Rectal smooth muscle tissue (tissue), 1 donor: ENCODE measurements around the gene MUC22.
"Not testable (repeated sequence)": the region's sequence is repeated elsewhere in the genome, so short reads cannot be mapped to it uniquely, and the experiment has no call there.

Source experiments
- H3K27ac ChIP-seq: one replicate; pipeline ENCODE4 v1.7.0; 2013; ENCODE audit warnings: low read depth, low read length, inconsistent platforms
- H3K27me3 ChIP-seq: one replicate; pipeline ENCODE4 v1.7.0; 2013; ENCODE audit warnings: low read length; ENCODE audit not compliant: control insufficient read depth, insufficient read depth
- H3K36me3 ChIP-seq: one replicate; pipeline ENCODE4 v1.7.0; 2013; ENCODE audit warnings: low read length; ENCODE audit not compliant: control insufficient read depth, insufficient read depth
- H3K4me1 ChIP-seq: one replicate; pipeline ENCODE4 v1.7.0; 2013; ENCODE audit warnings: low read length; ENCODE audit not compliant: control insufficient read depth, insufficient read depth
- H3K4me3 ChIP-seq: one replicate; pipeline ENCODE4 v1.7.0; 2013; ENCODE audit warnings: low read length
- H3K9ac ChIP-seq: one replicate; pipeline ENCODE4 v1.7.0; 2013; ENCODE audit warnings: low read length

Gene MUC22

DNA sequence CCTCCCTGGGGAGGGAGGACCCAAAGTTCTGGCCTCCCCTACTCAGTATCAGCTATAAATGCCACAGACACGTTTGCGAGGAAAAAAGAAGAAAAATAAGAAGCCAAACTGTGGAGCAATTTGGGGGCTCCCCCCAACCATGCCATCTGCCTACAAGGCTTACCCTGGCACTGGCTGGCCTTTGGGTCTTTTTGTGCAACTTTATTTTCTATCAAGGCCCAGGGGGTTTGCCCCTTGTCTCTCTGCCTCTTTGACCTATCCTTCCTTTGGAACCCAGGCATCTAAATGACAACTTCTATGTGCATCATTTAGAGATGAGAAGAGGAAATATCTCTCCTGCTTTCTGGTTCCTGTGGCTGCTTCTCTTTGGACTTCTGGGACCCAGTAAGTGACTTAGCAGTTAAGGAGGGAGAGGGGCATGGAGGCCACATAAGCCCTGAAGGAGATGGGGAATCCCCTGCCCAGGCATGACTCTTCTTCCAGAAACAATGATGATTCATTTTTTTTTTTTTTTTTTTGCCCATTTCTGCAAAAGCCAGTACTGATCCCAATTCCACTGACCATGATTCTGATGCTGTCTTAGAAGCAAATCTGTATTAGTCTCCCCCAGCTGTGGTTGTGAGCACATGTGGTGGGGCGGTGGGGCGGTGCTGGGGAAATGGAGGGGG lies at the start of gene MUC22:
Gene MUC22, plus strand, starts transcription at position 82 of the 668 bp plus-strand sequence. Its CDS starts 233 bp downstream, at position 315.
- Histone ChIP-seq H3K9ac (no peak within 1 kb of the TSS), H3K27me3 (no peaks in the 10 kb centered on the region), H3K4me3 (no peak within 1 kb of the TSS), H3K4me1 (no peaks in the 10 kb centered on the region), H3K27ac (no peak within 1 kb of the TSS), H3K36me3 (no peaks in the 10 kb centered on the region)

DNA sequence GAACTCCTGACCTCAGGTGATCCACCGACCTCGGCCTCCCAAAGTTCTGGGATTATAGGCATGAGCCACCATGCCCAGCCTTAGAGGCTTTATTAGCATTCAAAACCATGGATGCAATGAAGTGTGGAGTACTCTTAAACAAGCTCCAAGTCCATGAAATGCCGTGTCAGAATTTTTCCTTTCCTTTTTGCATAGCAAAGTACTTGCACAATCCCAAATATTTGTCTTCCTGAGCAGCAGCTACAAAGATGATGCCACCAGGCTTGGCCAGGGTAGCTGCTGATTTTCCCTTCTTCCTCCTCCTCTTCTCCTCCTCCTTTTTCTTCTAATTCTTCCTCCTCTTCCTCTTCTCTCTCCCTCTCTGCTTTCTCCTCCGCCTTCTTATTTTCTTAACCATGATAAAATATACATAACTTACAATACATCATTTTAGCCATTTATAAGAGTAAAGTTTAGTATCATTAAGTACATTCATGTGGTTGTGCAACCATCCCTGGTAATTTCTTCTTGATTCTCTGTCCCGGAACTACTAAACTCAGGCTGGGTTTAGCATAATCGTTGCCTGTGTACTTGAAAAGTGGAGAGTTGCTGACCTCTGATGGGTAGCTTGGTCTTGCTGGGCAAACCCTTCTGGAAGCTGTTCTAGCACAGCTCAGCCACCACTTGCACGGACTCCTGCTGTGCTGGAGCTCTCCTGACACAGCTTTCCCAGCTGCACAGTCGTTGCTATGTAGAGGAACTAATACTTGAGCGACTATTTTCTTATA lies 49.2 kb upstream of the MUC22 start:
- no peak overlapping the region for H3K27ac ChIP-seq

DNA sequence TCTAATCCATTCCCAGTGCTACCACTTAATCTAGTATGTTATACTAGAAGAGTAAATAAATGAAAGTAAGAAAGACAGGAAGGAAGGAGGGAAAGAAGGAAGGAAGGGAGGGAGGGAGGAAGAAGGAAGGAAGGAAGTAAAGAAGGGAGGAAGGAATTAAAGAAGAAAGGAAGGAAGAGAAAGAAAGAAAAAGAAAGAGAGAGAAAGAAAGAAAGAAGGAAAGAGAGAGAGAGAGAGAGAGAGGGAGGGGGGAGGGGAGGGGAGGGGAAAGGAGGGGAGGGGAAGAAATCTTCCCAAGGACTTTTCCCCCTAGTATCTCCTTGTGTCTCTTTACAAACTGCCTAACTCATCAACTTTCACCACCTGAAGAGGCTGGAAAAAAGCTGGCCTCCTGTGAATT lies 47.6 kb upstream of the MUC22 start:
- no peak overlapping the region for H3K27ac ChIP-seq
- H3K36me3 ChIP-seq = no peaks in the 10 kb centered on the region
- no peaks in the 10 kb centered on the region for H3K4me1 ChIP-seq
- peaks cover 5% of the 10 kb centered on the region for H3K27me3 ChIP-seq
- H3K9ac ChIP-seq = no peak overlapping the region
- H3K4me3 ChIP-seq = no peak overlapping the region

More for the DNA sequence above, 49.2 kb upstream of the MUC22 start:
- Histone ChIP-seq H3K9ac (no peak overlapping the region), H3K36me3 (no peaks in the 10 kb centered on the region), H3K27me3 (peaks cover 11% of the 10 kb centered on the region), H3K4me1 (no peaks in the 10 kb centered on the region), H3K4me3 (no peak overlapping the region)

DNA sequence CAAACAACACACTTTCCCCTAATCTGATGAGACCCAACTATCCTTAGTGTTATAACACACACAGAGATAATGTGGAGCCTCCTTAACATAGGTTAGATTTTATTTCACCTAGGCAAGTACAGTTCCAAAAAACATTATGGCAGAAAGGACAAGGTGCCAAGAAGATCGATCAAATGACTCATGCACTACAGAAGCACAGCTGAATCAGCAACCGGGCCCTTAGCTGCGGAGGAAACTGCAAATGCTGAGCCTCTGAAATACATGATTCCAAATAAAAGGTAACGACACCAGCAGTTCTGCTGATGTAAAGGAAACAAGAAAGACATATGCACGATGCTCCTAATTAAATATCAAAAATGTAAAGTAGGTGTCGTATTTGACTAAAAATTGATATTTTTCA lies 46.6 kb upstream of the MUC22 start:
- H3K27me3 ChIP-seq = peaks cover 3% of the 10 kb centered on the region
- H3K9ac ChIP-seq = no peak overlapping the region
- no peaks in the 10 kb centered on the region for H3K4me1 ChIP-seq
- H3K36me3 ChIP-seq = no peaks in the 10 kb centered on the region
- H3K4me3 ChIP-seq = no peak overlapping the region
- H3K27ac ChIP-seq = no peak overlapping the region

DNA sequence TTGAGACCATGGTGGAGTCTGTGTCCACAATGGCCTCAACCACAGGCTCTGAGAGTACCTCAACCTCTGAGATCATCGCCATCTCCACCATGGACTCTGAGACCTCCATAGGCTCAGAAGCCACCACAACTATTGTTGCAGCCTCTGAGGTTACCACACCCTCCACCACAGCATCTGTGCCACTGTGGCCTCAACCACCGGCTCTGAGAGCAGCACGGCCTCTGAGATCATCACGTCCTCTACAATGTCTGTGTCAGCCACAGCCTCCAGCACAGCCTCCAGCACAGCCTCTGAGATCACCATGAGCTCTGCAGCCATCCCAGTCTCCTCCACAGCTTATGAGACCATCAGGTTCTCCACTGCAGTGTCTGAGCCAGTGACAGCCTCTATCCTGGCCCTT lies 46.2 kb upstream of the MUC22 start:
- H3K27me3 ChIP-seq = peaks cover 3% of the 10 kb centered on the region
- no peak overlapping the region for H3K9ac ChIP-seq
- no peak overlapping the region for H3K4me3 ChIP-seq
- H3K36me3 ChIP-seq = no peaks in the 10 kb centered on the region
- H3K4me1 ChIP-seq = no peaks in the 10 kb centered on the region
- no peak overlapping the region for H3K27ac ChIP-seq

DNA sequence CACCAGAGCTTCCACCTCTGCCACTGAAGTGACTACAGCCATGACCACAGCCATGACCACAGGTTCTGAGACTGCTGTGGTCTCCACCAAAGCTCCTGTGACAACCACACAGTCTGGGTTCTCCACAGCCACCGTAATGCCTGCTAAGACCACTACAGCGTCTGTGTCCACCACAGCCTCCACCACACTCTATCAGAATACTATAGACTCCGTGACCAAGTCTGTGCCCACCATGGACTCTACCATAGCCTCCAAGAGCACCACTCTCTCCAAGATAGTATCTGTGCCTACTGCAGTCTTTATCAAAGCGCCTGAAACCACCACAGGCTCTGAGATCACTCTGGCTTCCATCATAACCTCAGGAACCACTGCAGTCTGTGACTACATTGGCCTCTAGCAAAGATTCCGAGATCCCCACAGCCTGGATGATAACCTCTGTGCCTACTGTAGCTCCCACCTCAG lies 45.1 kb upstream of the MUC22 start:
- H3K9ac ChIP-seq = no peak overlapping the region
- no peak overlapping the region for H3K4me3 ChIP-seq
- no peaks in the 10 kb centered on the region for H3K4me1 ChIP-seq
- H3K36me3 ChIP-seq = no peaks in the 10 kb centered on the region
- no peak overlapping the region for H3K27ac ChIP-seq
- H3K27me3 ChIP-seq = peaks cover 3% of the 10 kb centered on the region

DNA sequence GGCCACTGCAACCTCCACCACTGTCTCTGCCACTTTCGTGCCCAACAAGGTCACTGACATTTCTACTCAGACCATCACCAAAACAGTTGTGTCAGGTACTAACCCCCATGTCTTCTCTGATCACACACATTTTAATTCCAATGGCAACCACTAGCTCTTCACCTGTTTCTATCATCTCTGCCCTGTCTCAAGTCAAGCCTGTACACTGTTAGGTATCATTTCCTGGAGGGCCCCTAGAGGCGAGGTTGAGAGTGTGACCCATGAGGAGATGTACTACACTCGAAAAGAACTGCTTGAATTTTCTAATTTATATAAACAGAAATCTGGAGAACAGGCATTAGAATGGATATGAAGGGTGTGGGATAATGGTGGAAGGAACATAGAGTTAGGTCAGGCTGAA lies 44.1 kb upstream of the MUC22 start:
- H3K4me1 ChIP-seq = no peaks in the 10 kb centered on the region
- no peak overlapping the region for H3K4me3 ChIP-seq
- H3K36me3 ChIP-seq = no peaks in the 10 kb centered on the region
- no peak overlapping the region for H3K9ac ChIP-seq
- peaks cover 3% of the 10 kb centered on the region for H3K27me3 ChIP-seq
- no peak overlapping the region for H3K27ac ChIP-seq

DNA sequence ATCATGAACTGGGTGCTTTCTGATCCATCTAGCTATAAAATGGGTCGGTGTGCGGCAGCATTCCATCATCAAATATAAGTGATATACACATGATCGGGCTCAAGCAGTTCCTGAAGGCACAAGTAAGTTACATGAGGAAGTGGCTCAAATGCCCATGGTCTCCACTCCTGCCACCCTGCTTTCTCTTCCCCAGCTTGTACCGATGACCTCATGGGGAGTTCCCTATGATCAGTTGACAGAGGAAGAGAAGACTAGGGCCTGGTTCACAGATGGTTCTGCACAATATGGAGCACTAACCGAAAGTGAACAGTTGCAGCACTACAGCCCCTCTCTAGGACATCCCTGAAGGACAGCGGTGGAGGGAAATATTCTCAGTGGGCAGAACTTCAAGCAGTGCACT lies 41.1 kb upstream of the MUC22 start:
- H3K4me3 ChIP-seq, H3K27ac ChIP-seq: not testable (repeated sequence)

DNA sequence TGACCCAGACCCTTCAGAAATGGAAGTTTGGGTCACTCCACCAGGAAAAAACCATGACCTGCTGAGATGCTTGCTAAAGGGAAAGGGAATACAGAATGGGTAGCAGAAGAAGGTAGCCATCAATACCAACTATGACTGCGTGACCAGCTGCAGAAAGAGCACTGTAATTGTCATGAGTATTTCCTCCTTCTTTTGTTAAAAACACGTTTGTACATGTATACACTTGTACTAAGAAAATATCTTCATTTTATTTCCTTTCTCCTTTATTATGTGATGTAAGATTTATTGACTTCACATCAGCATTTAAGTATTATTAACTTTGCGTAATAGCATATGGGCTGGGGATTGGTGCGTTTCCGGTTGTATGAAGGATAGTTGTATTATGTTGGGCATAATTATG lies 39.3 kb upstream of the MUC22 start:
- Histone ChIP-seq H3K4me3 (no peak overlapping the region), H3K36me3 (no peaks in the 10 kb centered on the region), H3K4me1 (no peaks in the 10 kb centered on the region), H3K27me3 (peaks cover 3% of the 10 kb centered on the region), H3K9ac (no peak overlapping the region), H3K27ac (no peak overlapping the region)

More for the DNA sequence above, 41.1 kb upstream of the MUC22 start:
- H3K9ac ChIP-seq, H3K4me1 ChIP-seq, H3K36me3 ChIP-seq, H3K27me3 ChIP-seq: not testable (repeated sequence)

DNA sequence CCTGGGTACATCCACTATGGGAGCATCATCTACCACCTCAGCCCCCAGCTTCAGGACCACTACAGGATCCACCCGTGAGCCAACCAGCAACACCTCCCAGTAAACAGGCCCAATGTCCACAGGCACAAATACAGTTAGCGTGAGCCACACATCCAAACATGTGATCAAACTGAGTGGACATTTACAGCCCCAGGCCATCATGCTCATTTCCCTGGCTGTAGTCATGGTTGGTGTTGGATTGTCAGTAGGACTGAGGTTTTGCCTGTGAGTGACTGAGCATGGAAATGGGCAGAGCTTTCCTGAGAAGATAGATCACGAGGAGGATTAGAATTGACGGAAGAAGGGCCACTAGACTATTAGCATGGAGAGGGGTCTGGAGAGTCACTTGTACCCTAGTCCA lies 37.5 kb upstream of the MUC22 start:
- peaks cover 3% of the 10 kb centered on the region for H3K27me3 ChIP-seq

DNA sequence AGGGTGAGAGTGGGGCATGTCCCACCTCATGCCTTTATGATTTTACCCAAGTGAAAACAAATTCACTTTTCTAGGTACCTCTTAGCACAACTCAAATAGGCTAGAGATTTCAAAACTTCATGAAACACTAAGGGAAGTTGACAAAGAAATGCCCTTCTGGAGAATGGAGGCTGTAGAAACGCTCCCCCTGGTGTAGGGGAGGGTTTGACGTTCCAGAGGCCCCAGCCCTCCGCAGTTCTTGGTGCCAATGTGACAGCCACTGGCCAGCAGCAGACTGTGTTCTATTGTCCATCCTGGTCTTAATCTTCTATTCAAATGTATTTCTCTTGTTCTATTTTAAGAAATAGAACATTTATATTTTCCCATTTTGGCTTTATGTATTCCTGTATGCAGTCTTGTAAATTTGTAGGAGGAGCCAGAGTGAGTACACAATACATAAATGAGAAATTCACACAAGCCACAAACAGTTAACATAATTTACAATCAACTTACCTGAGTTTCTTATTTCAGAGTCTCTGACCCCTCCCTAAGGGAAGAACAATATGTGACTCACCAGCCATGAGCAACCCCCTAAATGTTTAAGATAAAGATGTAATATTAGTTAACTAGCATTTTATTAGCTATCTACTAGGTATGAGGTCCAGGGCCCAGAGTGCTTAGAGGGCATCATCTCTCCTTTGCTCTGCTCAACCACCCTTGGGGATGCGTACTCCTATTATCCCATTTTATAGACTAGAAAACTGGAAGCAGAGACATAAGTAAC lies 35.6 kb upstream of the MUC22 start:
- no peaks in the 10 kb centered on the region for H3K4me1 ChIP-seq

More for the DNA sequence above, 37.5 kb upstream of the MUC22 start:
- Histone ChIP-seq H3K9ac (no peak overlapping the region), H3K4me1 (no peaks in the 10 kb centered on the region), H3K27ac (no peak overlapping the region), H3K4me3 (no peak overlapping the region), H3K36me3 (no peaks in the 10 kb centered on the region)

DNA sequence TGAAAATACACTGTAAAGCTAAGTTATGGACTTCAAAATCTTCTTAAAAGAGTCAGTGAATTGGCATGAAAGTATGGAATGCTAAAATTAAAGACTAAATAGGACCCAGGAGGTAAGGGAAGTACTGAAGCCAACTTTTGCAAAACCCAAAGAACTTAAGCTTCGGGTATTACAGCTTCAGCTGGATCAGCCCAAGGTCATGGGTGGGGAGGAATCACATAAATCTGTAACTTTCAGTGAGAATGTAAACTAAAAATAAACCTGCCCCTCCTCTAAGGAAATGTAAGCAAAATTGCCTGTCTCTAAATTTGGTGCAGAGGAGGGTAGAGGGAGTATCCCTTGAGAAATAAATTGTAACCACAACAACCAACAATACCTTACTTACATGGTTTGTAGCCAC lies 31.1 kb upstream of the MUC22 start:
- no peaks in the 10 kb centered on the region for H3K36me3 ChIP-seq
- H3K9ac ChIP-seq = no peak overlapping the region
- H3K27ac ChIP-seq = no peak overlapping the region

More for the DNA sequence above, 35.6 kb upstream of the MUC22 start:
- Histone ChIP-seq H3K9ac (no peak overlapping the region), H3K4me3 (no peak overlapping the region), H3K27ac (no peak overlapping the region), H3K27me3 (peaks cover 3% of the 10 kb centered on the region), H3K36me3 (no peaks in the 10 kb centered on the region)

More for the DNA sequence above, 31.1 kb upstream of the MUC22 start:
- no peaks in the 10 kb centered on the region for H3K27me3 ChIP-seq
- no peak overlapping the region for H3K4me3 ChIP-seq
- no peaks in the 10 kb centered on the region for H3K4me1 ChIP-seq
